ENCODE measurements around the gene TNRC18. TPM values are rescaled to one million over a fixed set of nuclear protein-coding genes. Genes with fewer than 3 reads are reported as not detected.

Gene TNRC18
- total and polyA plus RNA-seq, 12 donors: 10.1 to 42.3 (median 30.3) TPM

DNA sequence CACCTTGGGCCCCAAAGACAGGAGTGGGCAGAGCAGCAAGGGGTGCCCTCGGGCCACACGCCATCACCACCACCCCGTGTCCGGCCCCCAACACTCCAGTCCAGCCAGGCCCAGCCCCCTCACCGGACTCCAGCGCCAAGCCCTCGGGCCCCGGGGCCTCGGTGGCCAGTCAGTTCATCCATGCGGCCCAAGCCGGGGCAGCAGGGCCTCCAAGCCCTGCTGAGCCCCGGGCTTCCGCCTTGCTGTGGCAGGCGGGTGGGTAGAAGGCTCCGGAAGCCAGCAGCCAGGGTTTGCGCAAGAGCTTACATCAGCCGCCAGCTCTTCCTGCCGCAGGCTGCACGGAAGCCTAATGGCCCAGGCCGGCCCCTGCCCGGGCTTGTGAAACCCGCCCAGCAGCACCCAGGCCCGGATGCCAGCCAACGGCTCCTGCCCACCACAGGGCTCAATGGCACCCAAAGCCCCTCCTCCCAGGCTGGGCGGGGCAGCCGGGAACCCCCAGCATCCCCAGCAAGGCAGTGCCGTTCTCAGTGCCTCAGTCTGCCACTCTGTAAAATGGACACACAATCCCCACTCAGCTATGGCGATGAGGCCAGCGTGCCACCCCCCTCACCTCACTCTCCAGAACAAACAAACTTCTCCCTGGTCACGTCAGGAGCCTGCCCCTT is 26.5 kb downstream of the TNRC18 start:
- 72 to 76% methylated on average over 30 of the region's 30 CpGs for WGBS, 2 donors

DNA sequence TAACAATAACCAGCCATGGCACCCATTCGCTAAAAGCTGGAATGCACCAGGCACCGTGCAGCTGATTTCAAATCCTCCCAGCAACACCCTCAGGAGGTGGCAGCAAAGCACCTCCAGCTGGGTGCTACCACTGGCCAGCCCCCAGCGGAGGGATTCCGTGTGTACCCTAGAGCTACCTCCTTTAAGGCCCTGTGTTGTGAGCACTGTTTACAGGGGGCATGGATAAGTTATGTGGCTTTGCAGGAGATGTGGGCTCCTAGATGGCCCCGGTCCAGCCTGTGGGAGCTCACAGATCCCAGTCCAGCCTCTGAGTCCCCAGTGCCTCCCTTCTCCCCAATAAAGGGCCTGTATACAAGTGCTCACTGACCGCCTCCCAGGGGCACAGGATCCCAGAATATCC is 27.1 kb downstream of the TNRC18 start:
- 72 to 73% methylated on average over 6 of the region's 6 CpGs for WGBS, 2 donors
- ATAC-seq: peak; percentile 20 to 53 (median 36)
- Histone ChIP-seq H3K4me1 (peaks cover 0 to 31% (median 13%) of the 10 kb centered on the region in 9 donors), H3K27ac (peak overlapping the region in 9 of 10 donors; percentile 10 to 95 (median 69)), H3K4me3 (peak overlapping the region in 8 of 10 donors; percentile 3 to 68 (median 30)), H3K27me3 (no peaks in the 10 kb centered on the region), H3K36me3 (peaks cover 0 to 44% (median 8%) of the 10 kb centered on the region in 9 donors), H3K9me3 (no peaks in the 10 kb centered on the region)
- no peak for DNase-seq
- intact Hi-C loops (cut with DNase I): no loop called here
- TF ChIP-seq CTCF (IDR thresholded peaks at IDR 0.05): peak in 5 of 9 donors; percentile 21 to 38 (median 29)

More for the DNA sequence above, 26.5 kb downstream of the TNRC18 start:
- ATAC-seq: peak; percentile 77 to 94 (median 90)
- no peaks in the 10 kb centered on the region for H3K9me3 ChIP-seq
- intact Hi-C loops (cut with DNase I): no loop called here
- H3K4me3 ChIP-seq: peak overlapping the region in 8 of 10 donors; percentile 3 to 68 (median 30)
- no peaks in the 10 kb centered on the region for H3K27me3 ChIP-seq
- peaks cover 0 to 40% (median 8%) of the 10 kb centered on the region in 9 donors for H3K36me3 ChIP-seq
- peaks cover 0 to 31% (median 13%) of the 10 kb centered on the region in 9 donors for H3K4me1 ChIP-seq
- peak; percentile 66 to 81 for DNase-seq
- peak overlapping the region; percentile 10 to 95 (median 68) for H3K27ac ChIP-seq
- TF ChIP-seq CTCF (IDR thresholded peaks at IDR 0.05): no peak

GRCh38 chr7:5395246-5395645 is 28.4 kb downstream of the TNRC18 start:
- H3K4me1 ChIP-seq: peaks cover 0 to 31% (median 13%) of the 10 kb centered on the region in 9 donors
- no peak for TF ChIP-seq CTCF (IDR thresholded peaks at IDR 0.05)
- no peaks in the 10 kb centered on the region for H3K27me3 ChIP-seq
- H3K9me3 ChIP-seq: no peaks in the 10 kb centered on the region
- H3K27ac ChIP-seq: peak overlapping the region in 1 of 10 donors; percentile 1
- intact Hi-C loops (cut with DNase I): no loop called here
- ATAC-seq: no peak
- no peak overlapping the region for H3K4me3 ChIP-seq
- H3K36me3 ChIP-seq: peaks cover 0 to 45% (median 8%) of the 10 kb centered on the region in 9 donors
- DNase-seq: no peak
- WGBS, 2 donors: 78 to 81% methylated on average over 15 of the region's 15 CpGs

DNA sequence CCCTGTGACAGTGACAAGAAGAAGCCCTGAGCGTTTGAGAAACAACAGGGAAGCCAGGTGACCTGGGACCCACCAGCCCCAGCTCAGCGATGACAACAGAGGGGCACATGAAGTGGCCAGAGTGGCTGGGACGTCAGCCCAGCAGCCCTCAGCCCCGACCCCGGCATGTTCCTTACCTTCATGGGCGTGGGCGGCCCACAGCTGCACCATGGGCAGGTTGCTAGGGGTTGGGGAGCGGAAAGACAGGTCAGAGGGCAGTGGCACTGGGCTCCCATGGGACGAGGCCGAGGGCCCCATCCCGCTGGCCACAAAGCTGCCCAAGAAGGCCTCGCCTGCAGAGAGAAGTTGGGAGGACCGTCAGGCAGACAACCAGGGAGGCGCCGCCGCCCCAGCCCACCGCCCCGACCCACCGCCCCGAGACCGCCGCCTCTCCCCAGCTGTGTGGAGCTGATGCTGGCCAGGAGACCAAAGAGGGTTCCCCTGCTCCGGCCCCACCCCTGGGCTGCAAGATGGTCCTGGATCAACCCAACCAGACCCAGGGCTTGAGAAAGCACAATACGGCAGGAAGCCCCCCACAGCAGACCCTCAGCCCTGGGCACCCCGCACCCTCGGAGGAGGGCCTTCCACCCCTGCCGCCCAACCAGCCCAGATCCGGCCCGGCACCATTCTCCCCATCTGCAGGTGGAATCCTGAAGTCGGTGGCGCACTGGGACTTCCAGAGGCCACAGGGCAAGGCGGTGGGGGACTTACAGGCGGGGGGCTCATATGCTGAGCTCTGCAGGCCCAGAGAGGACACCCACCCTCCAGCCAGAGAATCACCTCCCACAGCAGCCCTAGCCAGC is 29.1 kb downstream of the TNRC18 start:
- H3K4me3 ChIP-seq: no peak overlapping the region
- DNase-seq: no peak
- peaks cover 0 to 31% (median 13%) of the 10 kb centered on the region in 9 donors for H3K4me1 ChIP-seq
- H3K9me3 ChIP-seq: no peaks in the 10 kb centered on the region
- no peaks in the 10 kb centered on the region for H3K27me3 ChIP-seq
- no peak overlapping the region for H3K27ac ChIP-seq
- intact Hi-C loops (cut with DNase I): no loop called here
- peaks cover 0 to 52% (median 14%) of the 10 kb centered on the region in 9 donors for H3K36me3 ChIP-seq
- 86 to 88% methylated on average over 33 of the region's 33 CpGs for WGBS, 2 donors
- no peak for ATAC-seq
- TF ChIP-seq CTCF (IDR thresholded peaks at IDR 0.05): no peak
